Stimulated activated CD8-positive, alpha-beta memory T cell treated with anti-CD3 and anti-CD28 coated beads, Interleukin-2, amount 100 ng/mL, for 48 hours (primary cell): Measurements from ENCODE around the gene ARHGEF17.
A peak's percentile ranks its signal among the peaks of the same experiment; 100 is the strongest.

Experiments used
- DNase-seq, 2 donors: peaks; one replicate each; pipeline ENCODE4 v3.0.0-alpha.2; 2020; ENCODE audit warnings: low read depth in 2 of 2

The ARHGEF17 gene

GRCh38 chr11:73293356-73293936, 14.6 kb upstream of the ARHGEF17 start:
- DNase-seq = no peak

- DNase-seq = no peak
Measured at GRCh38 chr11:73294604-73295003, 13.5 kb upstream of the ARHGEF17 start.

DNA sequence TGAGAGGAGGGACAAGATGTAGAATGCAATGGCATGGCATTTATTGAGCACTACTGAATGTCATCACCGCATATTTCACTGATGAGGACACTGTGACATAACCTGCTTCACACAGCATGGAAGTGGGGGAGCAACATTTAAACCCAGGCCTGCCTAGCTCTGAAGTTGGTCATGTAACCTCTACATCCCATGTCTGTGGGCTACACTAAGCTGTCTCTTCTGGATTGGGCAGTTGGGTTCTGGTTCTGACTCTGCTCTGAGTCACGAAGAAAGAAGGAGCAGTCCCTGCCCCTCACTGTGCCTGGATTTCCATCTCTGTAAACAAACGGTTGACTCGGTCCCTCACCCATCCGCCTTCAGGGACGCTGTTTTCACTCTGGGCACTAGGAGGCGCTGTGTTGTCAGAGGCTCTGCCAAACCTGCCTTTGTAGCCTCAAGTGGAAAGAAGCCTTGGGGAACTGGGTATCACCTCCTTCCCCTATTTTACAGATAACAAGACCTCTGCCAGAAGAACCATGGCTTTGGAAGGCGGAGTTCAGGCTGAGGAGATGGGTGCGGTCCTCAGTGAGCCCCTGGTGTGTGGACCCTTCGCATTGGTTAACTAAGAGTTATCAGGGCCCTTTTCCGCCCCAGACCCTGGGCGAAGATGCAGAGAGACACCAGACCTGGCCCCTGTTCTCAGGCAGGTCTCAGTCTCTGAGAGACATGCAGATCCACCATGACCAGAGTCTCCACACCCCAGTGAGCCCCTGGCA, 12.7 kb upstream of the ARHGEF17 start:
- peak; percentile 59 to 74 for DNase-seq

GRCh38 chr11:73295996-73296318, 12.1 kb upstream of the ARHGEF17 start:
- no peak for DNase-seq

GRCh38 chr11:73296501-73297230, 11.4 kb upstream of the ARHGEF17 start:
- no peak for DNase-seq

DNA sequence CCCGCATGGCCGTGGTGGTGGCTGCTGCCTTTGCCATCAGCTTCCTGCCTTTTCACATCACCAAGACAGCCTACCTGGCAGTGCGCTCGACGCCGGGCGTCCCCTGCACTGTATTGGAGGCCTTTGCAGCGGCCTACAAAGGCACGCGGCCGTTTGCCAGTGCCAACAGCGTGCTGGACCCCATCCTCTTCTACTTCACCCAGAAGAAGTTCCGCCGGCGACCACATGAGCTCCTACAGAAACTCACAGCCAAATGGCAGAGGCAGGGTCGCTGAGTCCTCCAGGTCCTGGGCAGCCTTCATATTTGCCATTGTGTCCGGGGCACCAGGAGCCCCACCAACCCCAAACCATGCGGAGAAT, 10.9 kb upstream of the ARHGEF17 start:
- DNase-seq = no peak

DNA sequence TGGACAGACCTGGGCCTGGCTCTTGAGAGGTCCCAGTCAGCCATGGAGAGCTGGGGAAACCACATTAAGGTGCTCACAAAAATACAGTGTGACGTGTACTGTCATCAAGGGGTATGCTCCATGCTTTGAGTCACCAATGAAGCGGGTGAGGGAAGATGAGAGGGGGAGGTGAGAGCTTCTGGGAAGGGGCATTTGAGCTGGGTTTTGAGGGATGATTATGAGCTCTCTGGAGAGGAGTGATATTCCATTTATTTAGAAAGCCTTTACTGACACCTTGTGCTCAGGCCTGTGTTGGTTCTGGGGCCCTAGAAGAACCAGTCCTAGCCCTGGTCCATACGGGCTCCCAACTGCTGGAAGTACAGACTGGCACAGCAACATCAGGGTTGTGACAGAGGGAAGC, 10.4 kb upstream of the ARHGEF17 start:
- DNase-seq = no peak

GRCh38 chr11:73298233-73298632, 9.8 kb upstream of the ARHGEF17 start:
- no peak for DNase-seq

DNA sequence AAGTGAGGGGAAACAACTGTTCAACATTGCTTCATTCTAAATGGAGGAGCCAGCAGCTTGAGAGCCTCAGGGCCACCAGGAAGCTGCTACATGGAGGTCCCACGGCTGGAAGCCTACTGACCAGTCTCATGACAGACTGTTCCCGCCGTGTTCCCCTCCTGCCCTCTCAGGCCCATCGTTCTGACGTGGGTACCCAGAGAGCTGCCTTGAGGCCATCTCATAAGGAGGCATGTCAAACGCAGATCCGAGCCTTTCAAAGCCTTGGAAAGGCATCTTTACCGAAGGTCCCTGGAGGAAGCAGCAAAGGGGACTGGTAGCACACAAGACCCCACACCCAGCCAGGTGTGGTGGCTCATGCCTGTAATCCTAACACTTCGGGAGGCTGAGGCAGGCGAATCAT, 8.3 kb upstream of the ARHGEF17 start:
- no peak for DNase-seq

- no peak for DNase-seq
Measured at GRCh38 chr11:73306069-73306841, 1.8 kb upstream of the ARHGEF17 start.

- no peak for DNase-seq
Measured at GRCh38 chr11:73306977-73307322, 1.1 kb upstream of the ARHGEF17 start.

DNA sequence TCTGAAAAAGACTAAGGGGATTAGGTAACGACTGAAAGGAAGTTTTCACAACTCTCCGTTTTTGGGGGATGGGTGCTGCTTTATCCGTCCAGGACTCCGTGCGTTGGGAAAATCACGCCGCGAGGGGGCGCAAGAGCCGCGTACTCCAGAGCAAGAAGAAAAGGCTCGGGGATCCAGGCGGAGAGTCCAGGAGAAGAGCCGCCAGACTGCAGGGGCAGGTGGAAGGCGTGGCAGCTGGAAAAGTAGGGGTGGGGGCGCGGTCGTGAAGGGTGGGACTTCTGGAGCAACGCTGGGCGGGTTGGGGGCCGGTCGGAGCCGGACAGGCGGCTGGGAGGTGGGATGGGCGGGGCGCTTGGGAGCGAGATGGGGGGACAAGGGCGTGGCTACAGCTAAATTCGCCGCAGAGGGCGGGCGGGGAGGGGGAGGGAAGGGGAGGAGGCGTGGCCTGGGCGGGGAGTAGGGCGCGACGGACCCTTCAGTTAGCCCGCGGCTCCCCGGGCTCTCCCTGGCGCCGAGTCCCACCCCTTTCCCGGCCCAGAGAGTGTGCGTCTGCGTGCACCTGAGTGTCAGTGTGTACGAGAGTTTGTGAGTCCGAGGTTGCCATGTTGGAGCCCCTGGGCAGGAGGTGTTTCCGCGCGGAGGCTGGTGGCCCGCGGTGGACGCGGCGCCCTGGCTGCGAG, 613 bp upstream of the ARHGEF17 start:
- peak; percentile 88 to 94 for DNase-seq

DNA sequence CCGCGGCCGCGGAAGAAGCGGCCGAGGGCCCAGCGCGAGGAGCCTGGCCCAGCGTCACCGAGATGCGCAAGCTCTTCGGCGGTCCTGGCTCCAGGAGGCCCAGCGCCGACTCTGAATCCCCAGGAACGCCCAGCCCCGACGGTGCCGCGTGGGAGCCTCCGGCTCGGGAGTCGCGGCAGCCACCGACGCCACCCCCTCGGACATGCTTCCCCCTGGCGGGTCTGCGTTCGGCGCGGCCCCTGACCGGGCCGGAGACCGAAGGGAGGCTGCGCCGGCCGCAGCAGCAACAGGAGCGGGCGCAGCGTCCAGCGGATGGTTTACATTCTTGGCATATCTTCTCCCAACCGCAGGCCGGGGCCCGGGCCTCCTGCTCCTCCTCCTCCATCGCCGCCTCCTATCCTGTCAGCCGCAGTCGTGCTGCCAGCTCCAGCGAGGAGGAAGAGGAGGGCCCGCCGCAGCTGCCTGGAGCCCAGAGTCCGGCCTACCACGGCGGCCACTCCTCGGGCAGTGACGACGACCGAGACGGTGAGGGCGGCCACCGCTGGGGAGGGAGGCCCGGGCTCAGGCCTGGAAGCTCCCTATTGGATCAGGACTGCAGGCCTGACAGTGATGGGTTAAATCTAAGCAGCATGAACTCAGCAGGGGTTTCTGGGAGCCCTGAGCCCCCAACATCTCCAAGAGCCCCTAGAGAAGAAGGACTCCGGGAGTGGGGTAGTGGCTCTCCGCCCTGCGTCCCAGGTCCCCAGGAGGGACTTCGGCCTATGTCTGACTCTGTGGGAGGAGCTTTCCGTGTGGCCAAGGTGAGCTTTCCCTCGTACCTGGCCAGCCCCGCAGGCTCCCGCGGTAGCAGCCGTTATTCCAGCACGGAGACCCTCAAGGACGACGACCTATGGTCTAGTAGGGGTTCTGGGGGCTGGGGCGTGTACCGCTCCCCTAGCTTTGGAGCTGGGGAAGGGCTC, 1.2 kb downstream of the ARHGEF17 start:
- DNase-seq = no peak

- no peak for DNase-seq
Measured at GRCh38 chr11:73310076-73310475, 2.0 kb downstream of the ARHGEF17 start.

- DNase-seq = no peak
Measured at GRCh38 chr11:73310661-73311393, 2.8 kb downstream of the ARHGEF17 start.

DNA sequence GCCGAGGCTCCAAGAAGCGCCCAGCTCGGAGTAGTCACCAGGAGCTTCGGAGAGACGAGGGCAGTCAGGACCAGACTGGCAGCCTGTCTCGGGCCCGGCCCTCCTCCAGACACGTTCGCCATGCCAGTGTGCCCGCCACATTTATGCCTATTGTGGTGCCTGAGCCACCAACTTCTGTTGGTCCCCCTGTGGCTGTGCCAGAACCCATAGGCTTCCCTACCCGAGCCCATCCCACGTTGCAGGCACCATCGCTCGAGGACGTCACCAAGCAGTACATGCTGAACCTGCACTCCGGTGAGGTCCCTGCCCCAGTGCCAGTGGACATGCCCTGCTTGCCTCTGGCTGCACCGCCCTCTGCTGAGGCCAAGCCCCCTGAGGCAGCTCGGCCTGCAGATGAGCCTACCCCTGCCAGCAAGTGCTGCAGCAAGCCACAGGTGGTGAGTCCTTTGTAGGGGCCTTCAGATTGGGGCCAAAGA, 3.4 kb downstream of the ARHGEF17 start:
- DNase-seq = no peak

- DNase-seq = no peak
Measured at GRCh38 chr11:73312036-73312435, 4.0 kb downstream of the ARHGEF17 start.

- DNase-seq = no peak
Measured at GRCh38 chr11:73312851-73313327, 4.8 kb downstream of the ARHGEF17 start.

GRCh38 chr11:73313652-73314051, 5.6 kb downstream of the ARHGEF17 start:
- DNase-seq = no peak
